Mammary epithelial cell (primary cell): ENCODE data around the gene CSRNP2.

ENCODE experiments used
- EZH2 ChIP-seq: IDR thresholded peaks from 2 replicates; pipeline ENCODE4 v1.6.1; 2012; ENCODE audit warnings: low read length, inconsistent platforms, borderline replicate concordance
- TF ChIP-seq, protein P1 (sequence below), 2 donors: IDR thresholded peaks in 1 of 2; conservative IDR thresholded peaks in 1 of 2; 2 replicates each; pipeline ENCODE4 v1.5.1; 2011 to 2012; ENCODE audit warnings: inconsistent platforms in 2 of 2, low read length in 2 of 2, mild to moderate bottlenecking in 2 of 2, control low read depth in 1 of 2, low read depth in 1 of 2; ENCODE audit not compliant: insufficient read depth in 1 of 2; ENCODE audit errors: extremely low read depth in 1 of 2

GRCh38 chr12:51122844-51123243 is 39.4 kb upstream of the CSRNP2 start:
- TF ChIP-seq, protein P1, sequence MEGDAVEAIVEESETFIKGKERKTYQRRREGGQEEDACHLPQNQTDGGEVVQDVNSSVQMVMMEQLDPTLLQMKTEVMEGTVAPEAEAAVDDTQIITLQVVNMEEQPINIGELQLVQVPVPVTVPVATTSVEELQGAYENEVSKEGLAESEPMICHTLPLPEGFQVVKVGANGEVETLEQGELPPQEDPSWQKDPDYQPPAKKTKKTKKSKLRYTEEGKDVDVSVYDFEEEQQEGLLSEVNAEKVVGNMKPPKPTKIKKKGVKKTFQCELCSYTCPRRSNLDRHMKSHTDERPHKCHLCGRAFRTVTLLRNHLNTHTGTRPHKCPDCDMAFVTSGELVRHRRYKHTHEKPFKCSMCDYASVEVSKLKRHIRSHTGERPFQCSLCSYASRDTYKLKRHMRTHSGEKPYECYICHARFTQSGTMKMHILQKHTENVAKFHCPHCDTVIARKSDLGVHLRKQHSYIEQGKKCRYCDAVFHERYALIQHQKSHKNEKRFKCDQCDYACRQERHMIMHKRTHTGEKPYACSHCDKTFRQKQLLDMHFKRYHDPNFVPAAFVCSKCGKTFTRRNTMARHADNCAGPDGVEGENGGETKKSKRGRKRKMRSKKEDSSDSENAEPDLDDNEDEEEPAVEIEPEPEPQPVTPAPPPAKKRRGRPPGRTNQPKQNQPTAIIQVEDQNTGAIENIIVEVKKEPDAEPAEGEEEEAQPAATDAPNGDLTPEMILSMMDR (conservative IDR thresholded peaks at IDR 0.05 in 1 of 2, IDR thresholded peaks at IDR 0.05 in 1 of 2; ENCODE audit: extremely low read depth in 1 of 2, insufficient read depth in 1 of 2, low read depth in 1 of 2, low read length in 2 of 2): no peak
- no peak for TF ChIP-seq EZH2
